ENCODE measurements around the gene CENPN. TPM values are rescaled to one million over a fixed set of nuclear protein-coding genes. Genes with fewer than 3 reads are reported as not detected.

Gene CENPN
- total RNA-seq, 1 donor from 2014 or later, result 7.6 TPM

- peak; percentile 70 for ATAC-seq
- no peak for DNase-seq (ENCODE audit: low spot score)
Observed at GRCh38 chr16:80991792-80992430, 15.1 kb upstream of the CENPN start.

GRCh38 chr16:80992676-80993293 lies 14.2 kb upstream of the CENPN start:
- ATAC-seq (no peak), DNase-seq (ENCODE audit: low spot score) (no peak)

GRCh38 chr16:80993307-80993706 lies 13.7 kb upstream of the CENPN start:
- DNase-seq (ENCODE audit: low spot score) (no peak), ATAC-seq (peak; percentile 39)

GRCh38 chr16:80993834-80994233 lies 13.2 kb upstream of the CENPN start:
- DNase-seq (ENCODE audit: low spot score), result no peak
- no peak for ATAC-seq

GRCh38 chr16:80994451-80994850 lies 12.6 kb upstream of the CENPN start:
- ATAC-seq (no peak), DNase-seq (ENCODE audit: low spot score) (no peak)

- ATAC-seq, result peak; percentile 21
- DNase-seq (ENCODE audit: low spot score), result no peak
Observed at GRCh38 chr16:80996688-80997138, 10.3 kb upstream of the CENPN start.

- DNase-seq (ENCODE audit: low spot score) (no peak), ATAC-seq (peak; percentile 80)
Observed at GRCh38 chr16:80997139-80997798, 9.7 kb upstream of the CENPN start.

- no peak for ATAC-seq
Observed at GRCh38 chr16:80997964-80998620, 8.9 kb upstream of the CENPN start.

GRCh38 chr16:81000873-81001272 lies 6.1 kb upstream of the CENPN start:
- DNase-seq (ENCODE audit: low spot score), result no peak
- ATAC-seq, result no peak

More at GRCh38 chr16:80997964-80998620, 8.9 kb upstream of the CENPN start:
- no peak for DNase-seq (ENCODE audit: low spot score)

GRCh38 chr16:81001330-81001729 lies 5.7 kb upstream of the CENPN start:
- DNase-seq (ENCODE audit: low spot score) (no peak), ATAC-seq (no peak)

- ATAC-seq (no peak), DNase-seq (ENCODE audit: low spot score) (no peak)
Observed at GRCh38 chr16:81003064-81003463, 4.0 kb upstream of the CENPN start.

- ATAC-seq (no peak), DNase-seq (ENCODE audit: low spot score) (no peak)
Observed at GRCh38 chr16:81003610-81004460, 3.2 kb upstream of the CENPN start.

GRCh38 chr16:81004646-81005353 lies 2.2 kb upstream of the CENPN start:
- DNase-seq (ENCODE audit: low spot score), result no peak
- ATAC-seq, result no peak

GRCh38 chr16:81005610-81006161 lies 1.3 kb upstream of the CENPN start:
- no peak for DNase-seq (ENCODE audit: low spot score)
- ATAC-seq, result no peak

GRCh38 chr16:81006211-81006812 lies 702 bp upstream of the CENPN start:
- peak; percentile 81 for DNase-seq (ENCODE audit: low spot score)

GRCh38 chr16:81008505-81008789 lies 1.4 kb downstream of the CENPN start:
- ATAC-seq, result no peak
- DNase-seq (ENCODE audit: low spot score), result no peak

More at GRCh38 chr16:81006211-81006812, 702 bp upstream of the CENPN start:
- peak; percentile 72 for ATAC-seq

GRCh38 chr16:81012974-81013373 lies 6.0 kb downstream of the CENPN start:
- ATAC-seq (no peak), DNase-seq (ENCODE audit: low spot score) (no peak)

GRCh38 chr16:81014672-81015071 lies 7.7 kb downstream of the CENPN start:
- no peak for ATAC-seq
- no peak for DNase-seq (ENCODE audit: low spot score)

GRCh38 chr16:81018496-81018895 lies 11.5 kb downstream of the CENPN start:
- ATAC-seq, result no peak
- DNase-seq (ENCODE audit: low spot score), result no peak

GRCh38 chr16:81026429-81026828 lies 19.4 kb downstream of the CENPN start:
- DNase-seq (ENCODE audit: low spot score), result no peak
- ATAC-seq, result no peak

All from left lobe of liver (tissue), 2 donors.